Measurements from ENCODE around the gene GFY. TPM values are rescaled to one million over a fixed set of nuclear protein-coding genes. Genes with fewer than 3 reads are reported as not detected.
"Not testable (repeated sequence)": the region's sequence is repeated elsewhere in the genome, so short reads cannot be mapped to it uniquely, and the experiment has no call there.

The GFY gene
- total and polyA plus RNA-seq, 4 experiments from 2014 or later: not detected

DNA sequence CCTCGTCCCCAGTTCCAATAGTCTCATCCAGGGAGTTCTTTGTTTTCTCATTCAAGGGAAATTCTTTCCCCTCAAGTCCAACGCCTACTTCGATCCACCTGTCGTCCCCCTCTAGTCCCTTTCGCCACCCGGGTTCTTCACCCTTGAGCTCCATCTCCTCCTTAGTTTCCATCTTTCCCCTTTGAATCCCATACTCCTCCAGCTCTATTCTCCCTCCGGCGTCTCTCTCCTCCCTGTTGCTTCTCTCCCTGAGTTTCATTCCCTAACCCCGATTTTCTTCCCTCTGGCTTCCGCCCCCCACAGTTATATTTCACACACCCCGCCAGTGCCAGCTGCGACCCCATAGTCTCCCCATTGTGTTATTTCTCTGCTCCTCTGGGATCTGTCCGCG lies 16.8 kb downstream of the GFY start:
- H3K4me1 Mint-ChIP-seq: peaks cover 20 to 51% (median 29%) of the 10 kb centered on the region in 4 donors
- peaks cover 50% of the 10 kb centered on the region for H3K27me3 ChIP-seq (ENCODE audit: insufficient read depth, low read length)
- ChIA-PET CTCF (ENCODE audit: partially characterized antibody) (interaction anchor here (0.5 to 15.5 kb wide), 6 partner anchors 29 to 663 kb away, joined by 3 to 227 read pairs (median 9); partner anchors contain the start of gene FLT3LG), POLR2A (ENCODE audit: partially characterized antibody) (interaction anchor here (0.6 to 2.9 kb wide), 8 partner anchors 10 to 54 kb away, joined by 3 to 15 read pairs (median 4); partner anchors contain the start of genes PIH1D1, RPL13A and RPS11)
- H3K4me1 ChIP-seq (ENCODE audit: insufficient read depth, low read length): peaks cover 31% of the 10 kb centered on the region
- DNase-seq: no peak
- H3K36me3 Mint-ChIP-seq: peaks cover 5 to 16% of the 10 kb centered on the region in 2 donors
- no peaks in the 10 kb centered on the region for H3K9me3 ChIP-seq (ENCODE audit: control insufficient read depth in 1 of 2, low read length in 2 of 2)
- H3K4me3 Mint-ChIP-seq: peak overlapping the region; percentile 31 to 85 (median 80)
- intact Hi-C loops (cut with micrococcal nuclease): loop anchor here (2.0 kb wide), 1 partner anchor 235 kb away; the partner anchor contains the start of gene PRMT1
- H3K9me3 Mint-ChIP-seq: peaks cover 0 to 4% (median 0%) of the 10 kb centered on the region in 8 donors
- H3K27ac ChIP-seq (ENCODE audit: low read depth, low read length): no peak overlapping the region
- no peak overlapping the region for H3K4me3 ChIP-seq (ENCODE audit: low read length in 2 of 2)
- H3K27ac Mint-ChIP-seq: peak overlapping the region in 5 of 7 donors; percentile 42 to 85 (median 65)
- peaks cover 45 to 56% of the 10 kb centered on the region in 2 donors for H3K27me3 Mint-ChIP-seq
- H3K36me3 ChIP-seq (ENCODE audit: insufficient read depth, low read length): peaks cover 5% of the 10 kb centered on the region

DNA sequence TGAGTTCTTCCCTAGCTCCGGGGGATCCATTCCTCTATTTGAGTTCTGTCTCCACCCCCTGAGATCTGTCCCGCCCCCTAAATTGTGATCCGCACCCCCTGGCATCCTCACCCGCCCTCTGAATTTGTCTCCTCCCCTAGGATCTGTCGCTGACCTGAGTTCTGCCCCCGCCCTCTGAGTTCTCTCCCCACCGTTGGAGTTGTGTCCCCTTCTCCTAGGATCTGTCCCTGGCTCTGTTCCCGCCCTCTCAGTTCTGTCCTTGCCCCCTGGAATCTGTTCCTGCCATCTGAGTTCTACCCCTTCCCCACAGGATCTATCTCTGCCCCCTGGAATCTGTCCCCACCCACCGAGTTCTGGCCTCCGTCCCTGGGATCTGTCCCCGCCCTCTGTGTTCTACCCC lies 17.2 kb downstream of the GFY start:
- Mint-ChIP-seq H3K9me3 (peaks cover 0 to 4% (median 0%) of the 10 kb centered on the region in 8 donors), H3K4me1 (peaks cover 20 to 51% (median 29%) of the 10 kb centered on the region in 4 donors), H3K36me3 (peaks cover 5 to 20% of the 10 kb centered on the region in 2 donors), H3K27ac (peak overlapping the region in 5 of 7 donors; percentile 9 to 85 (median 47)), H3K27me3 (peaks cover 42 to 53% of the 10 kb centered on the region in 2 donors), H3K4me3 (peak overlapping the region; percentile 77 to 85 (median 82))
- no peak overlapping the region for H3K27ac ChIP-seq (ENCODE audit: low read depth, low read length)
- DNase-seq: no peak
- H3K36me3 ChIP-seq (ENCODE audit: insufficient read depth, low read length): peaks cover 9% of the 10 kb centered on the region
- intact Hi-C loops (cut with micrococcal nuclease): loop anchor here (2.0 kb wide), 1 partner anchor 234 kb away; the partner anchor contains the start of gene PRMT1
- H3K4me1 ChIP-seq (ENCODE audit: insufficient read depth, low read length): peaks cover 31% of the 10 kb centered on the region
- H3K4me3 ChIP-seq (ENCODE audit: low read length in 2 of 2): peak overlapping the region in 1 of 2 donors; percentile 72
- ChIA-PET POLR2A (ENCODE audit: partially characterized antibody) (interaction anchor here (0.9 to 2.9 kb wide), 10 partner anchors 10 to 54 kb away, joined by 3 to 15 read pairs (median 4); partner anchors contain the start of genes PIH1D1, RPL13A and RPS11), CTCF (ENCODE audit: partially characterized antibody) (interaction anchor here (1.0 to 15.5 kb wide), 6 partner anchors 29 to 53 kb away, joined by 3 to 227 read pairs (median 9); partner anchors contain the start of gene FLT3LG)
- peaks cover 48% of the 10 kb centered on the region for H3K27me3 ChIP-seq (ENCODE audit: insufficient read depth, low read length)
- no peaks in the 10 kb centered on the region for H3K9me3 ChIP-seq (ENCODE audit: control insufficient read depth in 1 of 2, low read length in 2 of 2)

GRCh38 chr19:49442771-49443365 lies 17.7 kb downstream of the GFY start:
- peak overlapping the region; percentile 78 to 93 (median 82) for H3K4me3 Mint-ChIP-seq
- ChIA-PET POLR2A (ENCODE audit: partially characterized antibody) (interaction anchor here (0.6 to 2.9 kb wide), 10 partner anchors 9 to 53 kb away, joined by 3 to 15 read pairs (median 6); partner anchors contain the start of genes PIH1D1, RPL13A and RPS11), CTCF (ENCODE audit: partially characterized antibody) (interaction anchor here (1.0 to 15.5 kb wide), 5 partner anchors 28 to 51 kb away, joined by 3 to 227 read pairs (median 12); partner anchors contain the start of gene FLT3LG)
- H3K4me1 Mint-ChIP-seq: peaks cover 20 to 51% (median 29%) of the 10 kb centered on the region in 4 donors
- H3K27me3 ChIP-seq (ENCODE audit: insufficient read depth, low read length): peaks cover 43% of the 10 kb centered on the region
- peaks cover 38 to 48% of the 10 kb centered on the region in 2 donors for H3K27me3 Mint-ChIP-seq
- peak overlapping the region in 1 of 2 donors; percentile 72 for H3K4me3 ChIP-seq (ENCODE audit: low read length in 2 of 2)
- peak overlapping the region in 4 of 7 donors; percentile 30 to 94 (median 76) for H3K27ac Mint-ChIP-seq
- peaks cover 31% of the 10 kb centered on the region for H3K4me1 ChIP-seq (ENCODE audit: insufficient read depth, low read length)
- no peaks in the 10 kb centered on the region for H3K9me3 ChIP-seq (ENCODE audit: control insufficient read depth in 1 of 2, low read length in 2 of 2)
- DNase-seq: peak in 1 of 5 donors; percentile 63
- H3K36me3 ChIP-seq (ENCODE audit: insufficient read depth, low read length): peaks cover 12% of the 10 kb centered on the region
- peaks cover 5 to 23% of the 10 kb centered on the region in 2 donors for H3K36me3 Mint-ChIP-seq
- intact Hi-C loops (cut with micrococcal nuclease): loop anchor here (1.0 to 2.0 kb wide), 9 partner anchors 8 to 234 kb away; partner anchors contain the start of genes CD37, DKKL1, FLT3LG and PIH1D1
- no peak overlapping the region for H3K27ac ChIP-seq (ENCODE audit: low read depth, low read length)
- peaks cover 0 to 4% (median 0%) of the 10 kb centered on the region in 8 donors for H3K9me3 Mint-ChIP-seq

GRCh38 chr19:49443366-49444099 lies 18.3 kb downstream of the GFY start:
- ChIA-PET CTCF (ENCODE audit: partially characterized antibody) (interaction anchor here (1.0 to 15.5 kb wide), 11 partner anchors 10 to 126 kb away, joined by 3 to 227 read pairs (median 6); partner anchors contain the start of genes ALDH16A1 and FLT3LG), POLR2A (ENCODE audit: partially characterized antibody) (interaction anchor here (0.6 to 3.2 kb wide), 12 partner anchors 8 to 53 kb away, joined by 3 to 22 read pairs (median 6); partner anchors contain the start of genes GFY, PIH1D1 and RPS11)
- peak overlapping the region in 1 of 2 donors; percentile 72 for H3K4me3 ChIP-seq (ENCODE audit: low read length in 2 of 2)
- H3K4me3 Mint-ChIP-seq: peak overlapping the region; percentile 78 to 93 (median 82)
- H3K27ac Mint-ChIP-seq: peak overlapping the region; percentile 88 to 96 (median 93)
- peaks cover 31% of the 10 kb centered on the region for H3K4me1 ChIP-seq (ENCODE audit: insufficient read depth, low read length)
- H3K4me1 Mint-ChIP-seq: peaks cover 18 to 56% (median 34%) of the 10 kb centered on the region in 4 donors
- H3K27ac ChIP-seq (ENCODE audit: low read depth, low read length): peak overlapping the region; percentile 25
- H3K9me3 ChIP-seq (ENCODE audit: control insufficient read depth in 1 of 2, low read length in 2 of 2): no peaks in the 10 kb centered on the region
- H3K27me3 ChIP-seq (ENCODE audit: insufficient read depth, low read length): peaks cover 36% of the 10 kb centered on the region
- H3K9me3 Mint-ChIP-seq: peaks cover 0 to 4% (median 0%) of the 10 kb centered on the region in 8 donors
- peaks cover 31 to 41% of the 10 kb centered on the region in 2 donors for H3K27me3 Mint-ChIP-seq
- H3K36me3 Mint-ChIP-seq: peaks cover 10 to 27% of the 10 kb centered on the region in 2 donors
- intact Hi-C loops (cut with micrococcal nuclease): loop anchor here (1.0 to 2.0 kb wide), 9 partner anchors 8 to 233 kb away; partner anchors contain the start of genes CD37, DKKL1, FLT3LG and PIH1D1
- peak; percentile 93 to 95 (median 94) for DNase-seq
- peaks cover 19% of the 10 kb centered on the region for H3K36me3 ChIP-seq (ENCODE audit: insufficient read depth, low read length)

DNA sequence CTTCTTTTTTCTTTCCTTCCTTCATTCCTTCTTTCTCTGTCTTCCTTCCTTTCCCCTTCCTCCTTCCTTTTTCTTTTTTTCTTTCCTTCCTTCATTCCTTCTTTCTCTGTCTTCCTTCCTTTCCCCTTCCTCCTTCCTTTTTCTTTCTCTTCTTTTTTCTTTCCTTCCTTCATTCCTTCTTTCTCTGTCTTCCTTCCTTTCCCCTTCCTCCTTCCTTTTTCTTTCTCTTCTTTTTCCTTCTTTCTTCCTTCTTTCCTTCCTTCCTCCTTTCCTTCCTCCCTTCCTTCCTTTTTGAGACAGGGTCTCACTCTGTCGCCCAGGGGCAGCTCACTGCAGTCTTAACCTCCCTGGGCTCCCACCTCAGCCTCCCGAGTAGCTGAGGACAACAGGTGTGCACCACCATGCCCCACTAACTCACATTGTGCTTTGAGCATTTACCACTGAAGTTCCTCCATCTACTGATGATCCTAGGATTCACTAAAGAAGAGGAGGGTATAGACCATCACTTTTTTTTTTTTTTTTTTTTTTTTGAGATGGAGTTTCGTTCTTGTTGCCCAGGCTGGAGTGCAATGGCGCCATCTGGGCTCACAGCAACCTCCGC lies 19.0 kb downstream of the GFY start:
- Mint-ChIP-seq H3K36me3 (peaks cover 13 to 29% of the 10 kb centered on the region in 2 donors), H3K4me3 (peak overlapping the region; percentile 76 to 93 (median 82)), H3K27ac (peak overlapping the region in 5 of 7 donors; percentile 88 to 94 (median 93)), H3K4me1 (peaks cover 18 to 57% (median 37%) of the 10 kb centered on the region in 4 donors), H3K27me3 (peaks cover 26 to 34% of the 10 kb centered on the region in 2 donors)
- H3K9me3 ChIP-seq (ENCODE audit: control insufficient read depth in 1 of 2, low read length in 2 of 2); H3K27ac ChIP-seq (ENCODE audit: low read depth, low read length); H3K9me3 Mint-ChIP-seq; DNase-seq; intact Hi-C loops (cut with micrococcal nuclease): not testable (repeated sequence)
- CTCF ChIA-PET (ENCODE audit: partially characterized antibody): interaction anchor here (0.7 to 15.5 kb wide), 11 partner anchors 9 to 235 kb away, joined by 3 to 227 read pairs (median 5); partner anchors contain the start of genes ALDH16A1 and FLT3LG
- peaks cover 29% of the 10 kb centered on the region for H3K27me3 ChIP-seq (ENCODE audit: insufficient read depth, low read length)
- H3K36me3 ChIP-seq (ENCODE audit: insufficient read depth, low read length): peaks cover 24% of the 10 kb centered on the region
- H3K4me3 ChIP-seq (ENCODE audit: low read length in 2 of 2): peak overlapping the region in 1 of 2 donors; percentile 72
- peaks cover 31% of the 10 kb centered on the region for H3K4me1 ChIP-seq (ENCODE audit: insufficient read depth, low read length)
- POLR2A ChIA-PET (ENCODE audit: partially characterized antibody): interaction anchor here (0.6 to 4.8 kb wide), 9 partner anchors 9 to 52 kb away, joined by 3 to 26 read pairs (median 4); partner anchors contain the start of genes ALDH16A1, FLT3LG, GFY and RPS11

DNA sequence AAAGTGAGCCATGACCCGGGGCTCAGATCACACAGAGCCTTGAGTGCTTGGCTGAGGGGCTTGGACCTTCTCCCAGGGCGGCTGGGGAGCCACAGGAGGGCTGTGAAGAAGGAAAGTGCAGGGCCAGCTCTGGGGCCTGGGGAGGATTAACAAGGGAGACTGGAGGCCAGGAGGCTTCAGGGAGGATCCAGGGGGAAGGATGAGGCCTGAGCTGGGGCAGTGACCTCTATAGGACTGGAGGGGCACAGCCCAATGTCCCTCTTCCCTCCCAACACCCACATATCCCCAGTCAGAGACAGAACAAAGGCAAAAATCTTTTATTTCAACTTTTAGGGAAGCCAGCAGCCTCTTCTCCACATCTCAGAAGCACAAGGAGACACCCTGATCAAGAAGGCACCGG lies 20.8 kb downstream of the GFY start:
- Histone ChIP-seq H3K9me3 (ENCODE audit: control insufficient read depth in 1 of 2, low read length in 2 of 2) (no peaks in the 10 kb centered on the region), H3K27ac (ENCODE audit: low read depth, low read length) (no peak overlapping the region), H3K27me3 (ENCODE audit: insufficient read depth, low read length) (peaks cover 11% of the 10 kb centered on the region), H3K36me3 (ENCODE audit: insufficient read depth, low read length) (peaks cover 27% of the 10 kb centered on the region), H3K4me1 (ENCODE audit: insufficient read depth, low read length) (peaks cover 38% of the 10 kb centered on the region), H3K4me3 (ENCODE audit: low read length in 2 of 2) (no peak overlapping the region)
- H3K27ac Mint-ChIP-seq: peak overlapping the region in 4 of 7 donors; percentile 30 to 55 (median 48)
- POLR2A ChIA-PET (ENCODE audit: partially characterized antibody): interaction anchor here (1.3 to 4.8 kb wide), 5 partner anchors 19 to 54 kb away, joined by 3 to 26 read pairs (median 7); partner anchors contain the start of gene FLT3LG
- no peak for DNase-seq
- peaks cover 10 to 17% of the 10 kb centered on the region in 2 donors for H3K27me3 Mint-ChIP-seq
- peaks cover 0 to 7% (median 0%) of the 10 kb centered on the region in 8 donors for H3K9me3 Mint-ChIP-seq
- CTCF ChIA-PET (ENCODE audit: partially characterized antibody): interaction anchor here (0.7 to 15.5 kb wide), 9 partner anchors 10 to 230 kb away, joined by 3 to 227 read pairs (median 5); partner anchors contain the start of gene FLT3LG
- H3K36me3 Mint-ChIP-seq: peaks cover 21 to 40% of the 10 kb centered on the region in 2 donors
- no peak overlapping the region for H3K4me3 Mint-ChIP-seq
- H3K4me1 Mint-ChIP-seq: peaks cover 22 to 57% (median 42%) of the 10 kb centered on the region in 4 donors
- intact Hi-C loops (cut with micrococcal nuclease): no loop called here
